HuH-7.5 (cell line): Measurements from ENCODE around the gene CACNB2.
"Not testable (repeated sequence)": the region's sequence is repeated elsewhere in the genome, so short reads cannot be mapped to it uniquely, and the experiment has no call there.

Experiments used
- DNase-seq: peaks from one replicate; pipeline ENCODE4 v3.0.0; 2011; ENCODE audit warnings: low spot score

Gene CACNB2

GRCh38 chr10:18570386-18570785, 430.2 kb downstream of the CACNB2 start:
- DNase-seq, result not testable (repeated sequence)

GRCh38 chr10:18571076-18571475, 430.9 kb downstream of the CACNB2 start:
- no peak for DNase-seq

DNA sequence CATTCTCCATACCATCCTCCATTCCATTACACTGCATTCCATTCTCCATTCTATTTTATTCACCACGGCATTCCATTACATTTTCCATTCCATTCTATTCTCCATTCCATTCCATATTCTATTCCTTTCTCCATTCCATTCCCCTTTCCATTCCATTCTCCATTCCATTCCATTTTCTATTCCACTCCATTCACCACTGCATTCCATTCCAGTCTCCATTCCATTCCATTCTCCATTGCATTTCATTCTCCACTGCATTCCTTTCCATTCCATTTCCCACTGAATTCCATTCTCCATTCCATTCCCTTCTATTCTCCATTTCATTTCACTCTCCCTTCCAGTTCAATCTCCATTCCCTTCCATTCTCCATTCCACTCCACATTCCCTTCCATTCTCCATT, 431.6 kb downstream of the CACNB2 start:
- no peak for DNase-seq

- no peak for DNase-seq
Measured at GRCh38 chr10:18572959-18573561, 432.8 kb downstream of the CACNB2 start.

DNA sequence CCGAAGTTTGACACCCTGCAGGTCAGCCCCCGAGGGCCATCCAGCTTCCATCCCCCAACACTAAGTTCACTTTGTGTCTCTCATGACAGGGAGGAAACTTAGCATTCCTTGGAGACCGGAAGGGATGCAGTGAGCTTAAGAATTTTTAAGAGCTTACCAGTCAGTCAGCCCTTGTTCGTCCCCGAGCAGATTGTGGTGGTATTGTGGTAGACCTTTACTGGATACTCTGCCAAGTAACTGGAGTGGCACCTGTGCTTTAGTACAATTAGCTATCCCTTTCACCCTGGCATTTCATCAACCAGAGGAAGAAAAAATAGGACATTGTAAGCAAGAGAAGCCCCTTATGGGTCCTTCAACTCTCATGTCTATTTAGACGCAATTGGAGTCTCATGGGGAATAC, 436.4 kb downstream of the CACNB2 start:
- no peak for DNase-seq

- DNase-seq, result no peak
Measured at GRCh38 chr10:18577823-18578685, 437.8 kb downstream of the CACNB2 start.

DNA sequence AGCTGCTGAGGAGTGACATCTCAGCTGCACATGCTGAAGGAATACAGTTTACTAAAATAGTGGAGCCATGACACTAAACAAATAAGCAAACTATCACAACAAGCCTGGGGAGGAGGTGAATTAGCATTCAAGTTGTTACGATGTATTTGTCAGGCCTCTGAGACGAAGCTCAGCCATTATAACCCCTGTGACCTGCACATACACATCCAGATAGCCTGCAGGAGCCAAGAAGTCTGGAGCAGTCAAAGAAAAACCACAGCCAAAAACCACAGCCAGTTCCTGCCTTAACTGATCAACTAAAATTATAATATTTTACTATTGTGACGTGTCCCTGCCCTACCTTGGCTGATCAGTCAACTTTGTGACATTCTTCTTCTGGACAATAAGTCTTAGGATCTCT, 442.6 kb downstream of the CACNB2 start:
- DNase-seq, result no peak

- no peak for DNase-seq
Measured at GRCh38 chr10:18583575-18584270, 443.5 kb downstream of the CACNB2 start.

GRCh38 chr10:18586637-18587036, 446.4 kb downstream of the CACNB2 start:
- DNase-seq, result not testable (repeated sequence)

DNA sequence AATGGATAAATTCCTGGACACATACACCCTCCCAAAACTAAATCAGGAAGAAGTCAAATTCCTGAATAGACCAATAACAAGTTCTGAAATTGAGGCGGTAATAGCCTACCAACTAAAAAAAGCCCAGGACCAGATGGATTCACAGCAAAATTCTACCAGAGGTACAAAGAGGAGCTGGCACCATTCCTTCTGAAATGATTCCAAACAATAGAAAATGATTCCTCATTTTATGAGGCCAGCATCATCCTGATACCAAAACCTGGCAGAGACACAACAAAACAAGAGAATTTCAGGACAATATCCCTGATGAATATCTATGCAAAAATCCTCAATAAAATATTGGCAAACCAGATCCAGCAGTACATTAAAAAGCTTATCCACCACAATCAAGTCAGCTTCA, 450.9 kb downstream of the CACNB2 start:
- DNase-seq, result not testable (repeated sequence)
